ENCODE data around the gene ZFP1. TPM values are rescaled to one million over a fixed set of nuclear protein-coding genes. Genes with fewer than 3 reads are reported as not detected.

ZFP1 gene
- 10 to 100 TPM; 18.6 to 30.5 (median 22.0) TPM for polyA plus RNA-seq (ENCODE audit: insufficient read depth in 1 of 5, insufficient read length in 5 of 5, low replicate concordance in 1 of 5)
- long read RNA-seq, donor 1, partial matches to known transcripts: 0 of 5 reads
- long read RNA-seq, donor 1, other reads (novel, unspliced or antisense): 0 of 5 reads
- long read RNA-seq, donor 2, partial matches to known transcripts: 0 of 2 reads
- long read RNA-seq, donor 2, other reads (novel, unspliced or antisense): 0 of 2 reads
- long read RNA-seq, donor 3, partial matches to known transcripts: 0 of 4 reads
- long read RNA-seq, donor 3, other reads (novel, unspliced or antisense): 0 of 4 reads
- long read RNA-seq, donor 4, partial matches to known transcripts: 0 of 4 reads
- long read RNA-seq, donor 4, other reads (novel, unspliced or antisense): 0 of 4 reads
- long read RNA-seq, donor 5, transcript ZFP1-209 (4 exons, 1,457 nt): major isoform, 5 of 396 reads
- long read RNA-seq, donor 5, partial matches to known transcripts: 290 of 396 reads
- long read RNA-seq, donor 5, other reads (novel, unspliced or antisense): 100 of 396 reads
- long read RNA-seq, donor 6, transcript ZFP1-209 (4 exons, 1,457 nt): major isoform, 9 of 11 reads
- long read RNA-seq, donor 6, partial matches to known transcripts: 0 of 11 reads
- long read RNA-seq, donor 6, other reads (novel, unspliced or antisense): 0 of 11 reads
- long read RNA-seq, donor 7, partial matches to known transcripts: 0 of 5 reads
- long read RNA-seq, donor 7, other reads (novel, unspliced or antisense): 0 of 5 reads
- long read RNA-seq, donor 8, partial matches to known transcripts: 0 of 2 reads
- long read RNA-seq, donor 8, other reads (novel, unspliced or antisense): 0 of 2 reads

DNA sequence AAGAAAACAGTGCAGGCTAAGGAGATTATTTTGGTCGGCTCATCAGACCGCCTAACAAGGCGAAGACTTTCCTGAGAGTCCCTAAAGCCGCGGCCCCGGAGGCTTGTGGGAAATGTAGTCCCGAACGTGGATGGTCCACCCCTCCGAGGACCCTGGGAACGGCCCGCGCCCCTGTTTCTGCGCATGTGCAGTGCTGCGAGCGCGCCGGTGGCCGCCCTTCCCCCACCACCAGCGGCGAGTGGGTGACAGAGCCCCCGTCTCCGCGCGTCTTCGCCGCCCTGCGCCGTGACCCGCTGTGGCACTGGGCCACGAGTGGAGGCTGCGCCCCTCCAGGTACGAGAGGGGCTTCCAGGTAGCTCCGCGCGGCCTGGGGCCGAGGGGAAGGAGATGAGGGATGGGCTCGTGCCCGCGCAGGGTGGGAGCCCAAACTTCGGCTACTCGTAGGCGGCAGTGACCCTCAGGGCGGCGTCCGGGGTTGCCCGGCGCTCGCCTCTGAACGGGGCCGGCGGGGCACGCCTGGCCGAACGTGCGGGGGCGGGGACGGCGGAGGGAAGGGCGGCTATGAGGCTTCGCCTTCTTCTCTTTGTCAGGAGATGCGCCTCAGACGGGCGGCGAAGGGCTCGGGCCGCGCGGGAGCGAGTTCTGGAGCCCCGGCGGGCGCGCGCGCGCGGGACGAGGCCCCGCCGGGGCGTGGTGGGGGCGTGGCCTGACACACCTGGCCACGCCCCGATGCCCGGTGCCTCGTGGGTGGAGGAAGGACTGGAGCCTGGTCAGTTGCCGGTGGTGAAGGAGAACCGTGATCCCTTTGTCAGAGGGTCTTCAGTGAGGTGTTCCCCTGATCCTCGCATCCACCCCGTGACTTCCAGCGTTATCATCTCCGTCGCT is at the start of gene ZFP1:
TSS of gene ZFP1 (plus strand) at position 214 of the 885 bp plus-strand sequence. CDS start 4,428 bp downstream, outside the sequence.
- DNase-seq: peak; percentile 92 to 93

DNA sequence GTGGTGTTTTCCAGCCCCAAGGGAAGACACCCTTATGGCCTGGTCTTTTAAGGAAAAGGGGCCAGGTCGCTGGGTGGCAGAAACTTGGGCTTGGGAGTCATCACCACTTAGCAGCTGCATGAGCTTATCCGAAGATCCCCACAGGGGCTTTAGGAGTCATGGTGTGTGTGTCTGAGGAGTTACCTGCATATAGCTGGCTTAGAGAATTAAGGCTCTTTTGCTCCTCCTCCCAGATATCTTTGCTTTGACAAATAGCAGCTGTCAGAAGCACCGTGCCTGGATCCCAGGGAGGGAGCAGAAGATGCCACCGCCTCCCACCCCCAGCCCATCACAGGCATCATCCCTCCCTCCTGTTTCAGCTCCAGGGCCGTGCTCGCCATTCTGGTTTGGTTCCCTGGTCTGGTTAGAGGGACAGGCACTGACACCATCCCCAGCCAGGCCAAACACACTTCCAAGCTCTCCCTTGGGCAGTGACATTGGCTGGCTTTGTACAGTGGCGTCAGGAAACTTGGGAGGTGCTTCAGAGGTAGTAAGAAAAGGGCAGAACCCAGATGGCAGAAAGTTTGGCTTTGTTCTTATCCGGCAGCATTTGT is 49.2 kb upstream of the ZFP1 start:
- DNase-seq: no peak

DNA sequence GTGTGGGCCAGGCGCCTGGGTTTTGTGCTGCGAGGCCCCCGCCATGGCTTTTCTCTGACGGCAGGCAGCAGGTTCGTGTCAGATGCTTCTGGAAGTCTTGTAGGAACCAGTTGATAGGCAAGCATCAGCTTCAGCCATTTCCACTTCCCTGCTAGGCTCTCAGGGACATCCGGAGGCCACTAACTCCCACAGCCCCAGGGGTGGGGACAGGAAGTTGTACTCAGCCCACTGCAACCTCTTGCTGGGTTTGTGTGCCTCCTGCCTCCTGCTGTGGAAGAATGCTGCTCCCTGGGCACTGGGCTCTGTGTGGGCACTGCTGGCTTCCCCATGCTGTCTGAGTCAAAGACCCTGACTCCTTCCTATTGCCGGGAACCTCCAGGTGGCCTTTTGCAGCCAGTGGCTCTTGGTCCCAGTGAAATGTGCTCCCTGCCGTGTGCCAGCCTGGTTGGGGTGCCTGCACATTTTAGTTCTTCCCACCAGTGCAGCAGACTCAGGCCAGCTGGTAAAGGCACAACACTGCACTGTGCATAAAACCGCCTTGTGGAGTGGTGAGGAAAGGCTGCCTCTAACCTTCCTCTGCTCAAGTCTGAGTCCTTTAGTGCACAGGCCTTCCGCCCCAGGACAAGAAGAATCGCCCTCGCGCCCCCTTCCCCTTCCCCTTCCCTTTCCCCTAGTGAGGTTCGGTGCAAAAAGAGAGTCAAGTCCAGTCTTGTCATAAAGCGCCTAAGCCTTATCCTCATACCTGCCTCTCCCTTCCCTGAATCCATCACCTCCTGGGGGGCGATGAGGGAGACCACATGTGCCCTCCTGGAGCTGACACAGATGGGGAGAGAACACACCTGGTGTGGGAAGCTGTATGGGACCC is 48.4 kb upstream of the ZFP1 start:
- no peak for DNase-seq

DNA sequence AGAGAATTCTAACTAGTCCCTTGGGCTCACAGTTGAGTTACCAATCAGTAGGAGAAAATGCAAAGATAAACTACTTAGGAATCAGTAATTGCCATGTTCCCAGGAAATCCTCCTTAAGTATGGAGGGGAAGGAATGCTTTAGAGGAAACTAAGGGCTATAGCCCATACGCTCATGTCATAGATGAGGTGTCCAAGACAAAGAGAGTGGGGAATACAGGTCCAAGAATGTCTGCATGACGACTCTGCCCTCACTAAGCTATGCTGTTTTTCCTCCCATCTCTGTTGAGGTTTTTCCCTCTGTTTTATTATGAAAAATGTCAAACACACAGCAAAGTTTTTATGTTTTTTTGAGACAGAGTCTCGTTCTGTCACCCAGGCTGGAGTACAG is 47.7 kb upstream of the ZFP1 start:
- no peak for DNase-seq

DNA sequence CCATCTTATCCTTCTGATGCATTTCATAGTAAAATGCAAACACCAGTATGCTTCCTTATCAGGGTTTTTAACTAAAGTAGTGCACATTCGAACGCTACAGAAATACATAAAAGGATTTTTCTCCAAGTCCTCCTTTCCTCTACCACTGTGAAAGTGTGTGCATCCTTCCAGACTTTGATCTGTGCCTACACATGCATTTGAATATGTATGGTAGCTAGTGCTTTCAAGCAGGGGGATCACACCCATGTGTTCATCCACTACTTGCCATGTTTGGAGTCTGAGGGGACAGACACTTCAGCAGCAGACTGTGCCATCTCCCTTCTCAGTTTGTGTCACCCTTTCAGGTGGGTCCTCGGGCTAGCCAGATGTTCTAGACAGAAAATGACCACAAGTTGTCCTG is 46.7 kb upstream of the ZFP1 start:
- no peak for DNase-seq

DNA sequence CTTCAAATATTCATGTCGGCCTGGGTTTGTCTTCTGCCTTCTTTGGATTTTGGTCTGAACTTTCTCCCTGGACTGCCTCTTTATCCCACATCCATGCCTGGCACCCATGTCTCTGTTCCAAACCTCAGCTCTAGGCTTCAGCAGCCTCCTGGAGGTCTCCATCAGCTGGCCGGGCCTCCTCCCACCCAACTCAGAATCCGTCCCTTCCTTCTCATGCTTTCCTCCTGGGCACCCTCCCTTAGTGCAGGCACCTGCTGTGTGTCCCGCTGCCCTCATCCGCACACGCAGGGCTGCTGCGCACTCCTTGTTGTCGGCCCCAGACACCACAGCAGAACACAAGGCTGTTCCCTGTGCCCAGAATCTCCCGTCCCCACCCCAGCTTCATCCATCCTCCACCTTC is 45.7 kb upstream of the ZFP1 start:
- DNase-seq: no peak

DNA sequence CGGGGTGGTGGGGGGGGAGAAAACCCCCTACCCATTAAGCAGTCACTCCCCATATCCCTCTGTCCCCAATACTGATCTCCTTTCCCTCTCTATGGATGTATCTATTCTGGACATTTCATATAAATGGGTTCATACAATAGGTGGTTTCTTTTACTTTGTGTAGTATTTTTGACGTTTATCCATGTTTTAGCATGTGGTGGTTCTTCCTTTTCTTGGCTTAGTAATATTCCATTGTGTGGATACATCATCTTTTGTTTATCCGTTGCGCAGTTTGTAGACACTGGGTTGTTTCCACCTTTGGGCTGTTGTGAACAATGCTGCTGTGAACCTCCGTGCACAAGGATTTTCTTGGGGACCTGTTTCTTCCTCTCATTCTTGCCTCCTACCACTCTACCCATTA is 44.3 kb upstream of the ZFP1 start:
- no peak for DNase-seq

DNA sequence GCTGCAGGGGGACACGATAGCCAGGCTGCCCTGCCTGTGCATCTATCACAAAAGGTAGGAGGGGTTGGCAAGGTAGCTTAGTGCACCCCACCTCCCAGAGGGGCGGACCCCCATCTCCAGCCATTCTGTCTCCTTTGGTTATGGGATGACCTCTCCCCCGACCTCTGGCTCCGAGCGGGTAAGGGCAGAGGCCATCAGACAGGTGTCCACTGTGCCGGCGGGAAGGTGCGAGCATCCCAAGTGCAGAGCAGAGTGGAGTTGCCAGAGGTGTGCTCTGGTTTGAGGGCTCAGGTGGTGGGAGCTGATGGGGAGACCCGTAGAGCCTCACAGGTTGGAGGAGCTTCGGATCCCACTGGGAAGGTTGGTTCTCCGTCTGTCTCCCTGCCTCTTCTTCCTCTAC is 43.5 kb upstream of the ZFP1 start:
- DNase-seq: no peak

DNA sequence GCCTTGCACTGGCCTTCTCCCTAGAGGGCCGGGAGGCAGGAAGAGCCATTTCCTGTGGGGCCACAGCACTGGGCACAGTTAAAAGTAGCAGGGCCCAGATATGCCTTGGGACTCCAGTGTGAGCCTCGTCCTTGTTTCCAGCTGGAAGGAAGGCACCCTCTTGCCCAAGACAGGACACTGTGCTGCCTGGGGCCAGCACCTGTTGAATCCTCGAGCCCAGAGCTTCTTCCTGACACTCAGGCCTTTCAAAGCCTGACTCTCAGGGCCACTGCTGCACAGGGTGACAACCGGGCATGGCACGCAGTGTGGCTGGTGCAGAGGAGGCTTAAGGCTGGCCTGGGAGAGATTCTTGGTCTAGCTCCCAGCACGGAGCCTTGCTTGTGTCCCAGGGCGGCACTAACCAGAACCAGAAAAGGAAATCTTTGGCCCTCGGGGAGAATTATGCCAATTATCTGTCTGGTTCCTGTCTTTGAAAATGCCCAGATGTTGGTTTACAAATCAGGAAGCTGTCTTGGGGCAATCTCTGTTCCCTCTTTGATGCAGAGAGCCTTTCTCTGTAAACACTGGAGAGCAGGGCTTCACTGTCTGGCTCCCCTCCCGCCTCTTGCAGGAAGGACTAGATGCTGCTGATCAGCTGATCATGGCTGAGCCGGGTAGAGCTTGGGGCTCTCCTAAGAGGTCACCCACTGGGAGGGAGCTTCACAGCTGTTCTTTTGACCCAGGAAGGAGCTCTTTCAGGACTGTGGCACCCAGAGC is 42.8 kb upstream of the ZFP1 start:
- DNase-seq: peak; percentile 59 to 74

DNA sequence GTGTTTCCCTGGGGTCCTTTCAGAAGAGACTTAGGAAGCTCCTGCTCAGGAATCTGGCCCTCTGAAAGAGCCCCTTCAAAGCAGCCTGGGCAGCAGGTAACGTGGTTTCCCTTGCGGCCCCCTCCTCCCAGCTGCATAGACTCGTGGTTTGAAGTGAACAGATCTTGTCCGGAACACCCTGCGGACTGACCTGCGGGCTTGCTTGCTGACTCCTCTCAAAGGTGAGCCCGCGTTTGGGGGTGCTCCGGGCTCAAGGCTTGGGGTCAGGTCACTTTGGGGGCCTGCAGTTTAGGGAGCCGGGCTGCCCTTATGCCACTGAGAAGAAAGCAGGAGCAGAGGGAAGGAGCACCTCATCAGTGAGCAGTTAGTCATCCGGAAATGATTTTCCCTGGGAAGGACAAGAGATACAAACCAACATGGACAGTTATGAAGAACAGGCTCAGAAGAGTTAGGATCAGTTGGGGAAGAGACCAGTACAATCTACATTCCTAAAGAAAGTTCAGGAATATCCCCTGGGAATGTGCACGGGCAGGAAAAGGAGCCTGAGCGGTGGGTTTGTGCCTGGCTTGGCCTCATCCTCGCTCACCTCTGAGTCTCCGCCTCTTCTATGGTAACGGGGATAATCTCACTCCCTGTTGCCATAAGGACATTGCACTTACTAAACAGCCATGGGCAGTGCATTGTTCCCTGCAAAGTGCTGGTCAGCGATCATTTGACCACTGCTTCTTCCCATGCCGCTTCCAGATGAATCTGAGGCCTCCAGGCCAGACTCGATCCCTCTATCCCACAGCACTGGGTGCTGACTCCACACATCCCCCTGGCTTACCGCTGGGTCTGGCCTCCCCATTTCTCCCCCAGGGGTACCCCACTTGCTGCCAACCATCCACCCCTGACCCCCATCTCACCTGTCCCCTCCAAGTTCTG is 41.7 kb upstream of the ZFP1 start:
- DNase-seq: no peak

DNA sequence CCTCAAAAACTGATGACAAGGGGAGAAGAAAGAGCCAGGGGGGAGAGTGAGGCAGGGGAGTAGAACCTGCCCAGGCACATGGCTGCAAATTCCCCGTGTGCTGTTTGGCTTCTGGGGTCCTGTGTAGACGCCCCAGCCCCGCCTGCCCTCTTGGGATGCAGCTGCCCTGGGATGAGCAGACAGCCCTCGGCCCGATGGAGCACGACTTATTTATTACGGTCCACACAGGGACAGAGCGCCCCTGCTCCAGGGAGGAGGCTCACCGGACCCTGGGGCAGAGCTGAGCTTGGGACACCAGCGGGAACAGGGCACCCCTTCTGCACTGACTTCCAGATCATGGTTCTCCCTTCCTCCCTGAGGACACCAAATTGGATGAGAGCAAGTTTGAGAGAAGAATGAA is 40.8 kb upstream of the ZFP1 start:
- DNase-seq: no peak

DNA sequence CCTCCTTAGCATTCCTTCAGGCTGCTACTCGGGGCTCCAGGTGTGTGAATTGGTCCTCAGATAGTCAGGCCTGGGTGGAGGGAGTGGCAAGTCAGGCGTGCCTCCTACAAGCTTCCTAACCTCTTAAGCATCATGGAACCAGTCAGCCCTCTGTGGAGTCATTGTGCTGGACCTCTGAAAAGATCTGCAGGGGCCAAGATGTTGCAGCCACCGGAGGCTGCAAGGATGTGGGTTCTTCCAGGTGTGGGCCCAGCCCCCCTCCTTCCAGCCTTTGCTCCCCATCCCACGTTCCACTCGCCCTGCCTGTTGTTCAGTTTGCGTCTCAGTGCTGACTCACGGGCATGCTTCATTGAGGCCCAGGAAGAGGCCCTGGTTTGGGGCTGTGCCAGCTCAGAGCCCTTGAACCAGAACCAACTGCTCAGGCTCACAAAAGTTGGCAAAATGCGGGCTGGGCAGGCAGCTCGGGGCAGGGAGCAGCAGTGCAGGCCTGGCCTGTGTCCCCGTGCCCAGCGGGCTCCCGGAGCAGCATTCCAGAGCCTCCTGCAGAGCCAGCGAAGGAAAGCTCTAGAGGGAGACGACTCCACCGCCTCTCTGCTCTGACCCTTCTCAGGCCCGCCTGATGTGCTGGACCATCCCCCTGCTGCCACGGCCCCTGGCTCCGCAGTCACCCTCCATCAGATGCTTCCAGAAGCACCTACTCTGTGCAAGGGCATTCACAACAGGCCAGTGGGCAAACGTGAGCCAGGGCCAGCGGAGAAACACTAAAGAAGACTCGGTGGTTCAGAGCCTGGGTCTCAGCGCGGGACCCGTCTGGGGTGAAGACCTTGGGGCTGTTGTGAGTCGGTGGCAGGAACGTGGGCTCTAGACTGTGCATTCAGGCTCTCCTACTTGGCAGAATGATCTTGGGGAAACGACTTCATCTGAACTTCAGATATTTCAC is 39.3 kb upstream of the ZFP1 start:
- DNase-seq: peak; percentile 67 to 74

DNA sequence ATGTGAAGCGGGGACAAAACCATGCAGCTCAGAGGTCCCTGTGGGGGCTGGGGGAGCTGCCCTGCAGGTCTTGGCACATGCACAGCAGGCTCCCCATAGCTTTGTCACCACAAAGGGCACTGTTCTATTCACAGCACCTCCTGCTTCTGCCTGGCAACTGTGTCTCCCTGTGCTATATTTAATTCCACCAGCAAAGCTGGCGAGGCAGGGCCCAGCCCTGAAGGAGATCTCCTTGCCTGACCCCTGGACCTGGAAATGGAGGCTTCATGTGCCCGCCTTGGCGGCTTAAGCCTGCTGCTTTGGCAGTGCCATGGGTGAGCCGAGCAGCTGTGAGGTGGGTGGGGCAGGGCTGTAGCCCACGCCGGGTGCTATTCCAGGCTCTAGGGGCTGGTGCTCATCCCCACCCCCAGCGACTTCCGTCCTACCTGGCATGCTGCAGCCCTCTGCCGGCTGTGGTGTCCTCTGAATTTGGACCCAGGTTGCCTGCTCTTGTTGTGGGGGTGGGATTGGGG is 38.5 kb upstream of the ZFP1 start:
- DNase-seq: no peak

DNA sequence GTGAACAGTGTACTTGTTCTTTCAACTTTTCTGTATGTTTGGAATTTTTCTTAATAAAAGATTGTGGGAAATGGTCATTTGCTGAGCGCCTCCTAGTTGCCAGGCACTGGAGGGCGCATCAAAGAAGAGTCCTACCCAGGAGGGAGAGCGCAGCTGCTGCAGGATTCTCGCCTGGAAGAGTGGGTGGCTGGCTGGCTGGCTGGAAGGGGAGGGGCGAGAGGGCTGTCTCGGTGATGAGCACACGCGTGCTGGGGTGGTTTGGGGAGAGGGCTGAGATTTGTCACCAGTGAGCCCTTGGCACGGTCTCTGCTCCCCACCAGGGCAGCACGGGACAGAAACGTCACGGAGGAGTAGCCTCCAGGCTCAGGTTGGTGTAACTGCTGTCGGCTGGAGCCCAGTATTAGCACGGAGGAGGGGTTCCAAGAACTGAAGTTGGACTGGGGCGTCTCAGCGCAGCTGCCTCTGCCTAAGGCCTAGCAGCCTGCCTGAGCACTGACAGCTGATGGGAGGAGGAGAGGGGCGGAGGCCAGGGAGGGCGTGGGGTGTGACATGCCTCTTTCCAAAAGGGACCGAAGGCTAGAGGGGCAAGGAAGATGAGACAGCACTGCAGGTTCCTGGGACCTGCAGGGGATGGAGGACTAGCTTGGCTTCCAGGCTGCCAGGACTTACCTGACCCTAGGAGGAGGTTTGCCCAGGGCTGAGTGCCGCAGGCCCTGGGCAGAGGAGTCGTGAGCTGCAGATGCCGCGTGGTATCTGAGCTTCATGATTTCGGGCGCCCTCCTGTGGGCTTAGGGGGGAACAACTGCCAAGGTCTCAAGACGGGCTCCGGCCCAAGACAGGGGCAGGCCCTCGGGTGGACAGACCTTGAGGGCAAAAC is 37.4 kb upstream of the ZFP1 start:
- peak; percentile 89 to 91 for DNase-seq

DNA sequence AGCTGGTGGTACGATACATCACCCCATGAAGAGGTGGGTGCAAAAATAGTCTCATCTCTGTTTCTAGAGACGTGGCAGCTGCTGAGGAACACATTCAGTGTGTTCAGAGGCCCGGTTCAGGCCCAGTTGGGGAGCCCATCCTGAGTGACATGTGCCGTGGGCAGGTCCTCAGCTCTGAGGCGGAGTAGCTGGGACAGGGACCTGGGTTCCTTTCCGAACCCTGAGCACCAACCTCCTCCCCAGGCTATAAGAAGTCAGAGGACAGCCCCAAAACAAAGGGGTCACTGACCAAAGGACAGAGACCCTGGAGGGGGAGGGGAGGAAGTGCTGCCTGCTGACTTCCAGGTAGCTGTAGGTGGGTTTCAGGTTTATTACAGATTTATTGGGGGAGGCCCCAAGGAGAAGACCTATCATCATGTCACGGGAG is 36.8 kb upstream of the ZFP1 start:
- no peak for DNase-seq
